Central memory CD4-positive, alpha-beta T cell (primary cell): Measurements from ENCODE around the gene ACYP1.
A peak's percentile ranks its signal among the peaks of the same experiment; 100 is the strongest.
"Not testable (repeated sequence)": the region's sequence is repeated elsewhere in the genome, so short reads cannot be mapped to it uniquely, and the experiment has no call there.

ENCODE experiments used
- DNase-seq: peaks from one replicate; pipeline ENCODE4 v3.0.0; 2022

ACYP1 gene

DNA sequence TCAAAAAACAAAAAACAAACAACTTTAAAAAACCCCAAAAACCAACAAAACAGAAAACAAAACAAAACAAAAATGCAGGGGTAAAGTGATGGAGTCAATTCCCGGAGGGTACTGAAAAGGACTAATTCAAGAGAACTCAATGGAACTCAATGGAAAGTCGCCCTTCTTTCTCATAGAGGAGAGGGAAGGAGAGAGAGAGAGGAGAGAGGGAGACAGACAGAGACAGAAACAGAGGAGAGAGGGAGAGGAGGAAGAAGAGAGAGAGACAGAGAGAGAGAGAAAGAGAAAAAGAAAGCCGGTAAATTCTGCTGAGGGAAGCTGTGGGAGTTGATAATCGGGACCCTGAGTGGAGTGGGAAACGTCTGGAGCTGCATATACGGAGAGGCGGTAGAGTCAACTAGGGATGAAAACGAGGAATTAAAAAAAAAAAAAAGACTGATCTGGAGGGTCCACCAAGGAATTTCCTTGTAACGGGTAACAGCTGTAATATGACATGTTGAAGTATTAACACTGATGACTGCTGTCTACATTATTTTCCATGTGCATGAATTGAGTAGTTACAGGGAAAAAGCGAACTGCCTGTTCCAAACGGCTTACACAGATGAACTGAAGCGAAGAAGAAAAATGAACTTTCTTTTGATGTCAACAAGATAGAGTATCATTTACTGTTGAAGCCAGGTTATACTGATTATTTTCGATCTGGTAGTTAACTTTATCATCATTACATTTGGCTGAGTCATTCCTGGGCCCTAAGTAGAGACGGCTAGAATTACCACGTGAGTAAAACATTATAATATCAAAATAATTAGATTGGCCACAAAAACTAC lies 4.7 kb upstream of the ACYP1 start:
- no peak for DNase-seq

DNA sequence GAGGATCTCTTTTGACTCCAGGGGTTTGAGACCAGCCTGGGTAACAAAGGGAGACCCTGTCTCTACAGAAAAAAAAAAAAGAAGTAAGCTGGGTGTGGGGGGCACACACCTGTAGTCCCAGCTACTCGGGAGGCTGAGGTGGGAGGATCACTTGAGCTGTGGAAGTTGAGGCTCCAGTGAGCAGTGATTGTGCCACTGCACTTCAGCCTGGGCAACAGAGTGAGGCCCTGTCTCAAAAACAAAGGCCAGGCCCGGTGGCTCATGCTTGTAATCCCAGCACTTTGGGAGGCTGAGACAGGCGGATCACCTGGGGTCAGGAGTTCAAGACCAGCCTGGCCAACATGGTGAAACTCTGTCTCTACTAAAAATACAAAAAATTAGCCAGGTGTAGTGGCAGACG lies 3.9 kb upstream of the ACYP1 start:
- not testable (repeated sequence) for DNase-seq

DNA sequence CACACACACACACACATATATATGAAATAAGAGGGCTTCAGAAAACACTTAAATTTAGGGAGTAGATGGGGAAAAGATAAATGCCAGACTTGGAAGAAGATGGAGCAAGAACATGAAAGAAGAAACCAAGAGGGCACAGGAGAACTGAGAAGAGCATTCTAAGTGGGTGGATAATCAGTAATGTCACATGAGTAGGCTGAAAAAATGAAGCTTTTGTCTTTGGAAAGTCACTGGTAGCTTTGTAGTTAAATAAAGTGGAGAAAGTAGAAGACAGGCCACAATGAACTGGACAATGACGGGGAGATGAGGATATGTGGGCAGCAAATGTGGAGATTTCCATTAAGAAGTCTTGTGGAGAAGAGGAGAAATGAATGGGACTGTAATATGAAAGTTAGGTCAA lies 3.4 kb upstream of the ACYP1 start:
- no peak for DNase-seq

DNA sequence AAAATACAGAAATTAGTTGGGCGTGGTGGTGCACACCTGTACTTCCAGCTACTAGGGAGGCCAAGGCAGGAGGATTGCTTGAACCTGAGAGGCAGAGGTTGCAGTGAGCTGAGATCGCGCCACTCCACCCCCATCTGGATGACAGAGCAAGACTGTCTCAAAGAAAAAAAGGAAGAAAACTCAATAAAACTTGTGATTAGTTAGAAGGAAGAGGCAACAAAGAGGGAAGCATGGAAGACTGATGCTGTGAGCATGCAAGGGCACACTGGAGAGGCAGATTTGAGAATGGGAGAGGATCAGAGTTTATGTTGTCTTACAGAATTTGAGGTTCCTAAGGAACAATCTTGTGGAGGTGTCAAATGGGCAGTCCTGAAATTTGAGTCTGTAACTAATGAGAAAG lies 2.9 kb upstream of the ACYP1 start:
- DNase-seq: no peak

DNA sequence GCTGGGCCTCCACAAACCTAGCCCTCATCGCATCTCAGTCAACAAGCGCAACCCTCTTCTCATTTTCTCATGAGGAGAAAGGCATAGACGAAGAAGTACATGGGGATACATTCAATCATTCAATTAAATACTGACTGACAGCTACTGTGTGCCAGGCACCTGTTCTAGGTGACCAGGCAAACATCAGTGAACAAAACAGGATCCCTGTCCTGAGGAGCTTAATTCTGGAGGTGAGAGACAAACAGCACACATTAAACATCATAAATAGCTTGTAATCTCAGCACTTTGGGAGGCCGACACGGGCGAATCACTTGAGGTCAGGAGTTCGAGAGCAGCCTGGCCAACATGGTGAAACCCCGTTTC lies 362 bp upstream of the ACYP1 start:
- DNase-seq: no peak

DNA sequence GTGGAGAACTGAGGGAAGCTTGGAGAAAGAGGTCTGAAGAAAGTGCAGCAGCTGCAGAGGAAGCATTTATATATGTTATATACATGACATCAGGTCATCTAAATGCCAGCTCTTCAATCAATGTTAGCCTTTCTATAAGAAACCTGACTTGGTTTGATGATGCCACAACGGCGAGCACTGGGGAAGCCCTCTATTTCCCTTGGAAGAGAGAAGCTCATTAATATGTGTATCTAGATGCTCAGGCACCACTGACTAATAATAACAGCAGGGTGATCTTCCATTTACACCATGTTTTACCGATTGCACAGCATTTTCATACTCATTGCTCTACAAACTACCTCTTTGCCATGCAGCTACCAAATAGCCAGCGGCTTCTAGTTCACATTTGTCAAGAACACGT lies 811 bp downstream of the ACYP1 start:
- no peak for DNase-seq

DNA sequence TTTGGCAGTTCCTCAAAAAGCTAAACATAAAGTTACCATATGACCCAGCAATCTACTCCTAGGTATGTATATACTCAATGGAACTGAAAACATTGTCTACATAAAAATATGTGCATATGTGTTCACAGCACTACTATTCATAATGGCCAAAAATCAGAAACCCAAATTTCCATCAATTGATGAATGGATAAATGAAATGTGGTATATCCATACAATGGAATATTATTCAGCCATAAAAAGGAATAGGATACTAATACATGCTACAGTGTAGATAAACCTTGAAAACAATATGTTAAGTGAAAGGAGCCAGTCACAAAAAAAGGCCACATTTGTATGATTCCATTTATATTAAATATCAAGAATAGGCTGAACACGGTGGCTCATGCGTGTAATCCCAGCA lies 3.4 kb downstream of the ACYP1 start:
- no peak for DNase-seq

DNA sequence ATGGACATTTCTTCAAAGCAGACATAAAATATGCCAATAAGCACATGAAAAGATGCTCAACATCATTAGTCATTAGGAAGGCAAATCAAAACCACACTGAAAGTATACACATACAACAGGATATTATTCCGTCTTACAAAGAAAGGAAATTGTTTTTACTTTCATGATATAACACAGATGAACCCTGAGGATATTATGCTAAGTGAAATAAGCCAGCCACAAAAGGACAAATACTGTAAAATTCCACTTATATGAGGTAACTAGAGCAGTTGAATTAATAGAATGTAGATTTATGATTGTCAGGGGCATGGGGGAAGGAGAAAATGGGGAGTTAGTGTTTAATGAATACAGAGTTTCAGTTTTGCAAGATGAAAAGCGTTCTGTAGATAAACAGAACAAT lies 4.2 kb downstream of the ACYP1 start:
- no peak for DNase-seq

DNA sequence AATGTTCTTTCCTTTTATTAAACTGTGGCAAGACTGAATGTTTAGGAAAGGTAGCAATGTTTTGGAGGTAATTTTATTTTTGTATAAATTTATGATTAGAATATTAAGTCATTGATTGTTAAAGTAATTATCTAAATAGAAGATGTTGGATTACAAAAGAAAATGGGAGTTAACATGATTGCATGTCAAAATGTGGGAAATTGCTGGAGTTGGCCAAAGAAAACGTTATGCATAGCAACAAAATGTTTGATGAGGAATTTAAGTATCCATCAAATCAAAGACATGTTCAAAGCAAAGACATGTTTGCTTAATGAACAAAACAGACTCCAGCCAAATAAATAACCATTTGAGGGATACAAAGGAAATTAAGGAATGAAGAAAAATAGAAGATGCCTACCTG lies 9.4 kb downstream of the ACYP1 start:
- DNase-seq: no peak

DNA sequence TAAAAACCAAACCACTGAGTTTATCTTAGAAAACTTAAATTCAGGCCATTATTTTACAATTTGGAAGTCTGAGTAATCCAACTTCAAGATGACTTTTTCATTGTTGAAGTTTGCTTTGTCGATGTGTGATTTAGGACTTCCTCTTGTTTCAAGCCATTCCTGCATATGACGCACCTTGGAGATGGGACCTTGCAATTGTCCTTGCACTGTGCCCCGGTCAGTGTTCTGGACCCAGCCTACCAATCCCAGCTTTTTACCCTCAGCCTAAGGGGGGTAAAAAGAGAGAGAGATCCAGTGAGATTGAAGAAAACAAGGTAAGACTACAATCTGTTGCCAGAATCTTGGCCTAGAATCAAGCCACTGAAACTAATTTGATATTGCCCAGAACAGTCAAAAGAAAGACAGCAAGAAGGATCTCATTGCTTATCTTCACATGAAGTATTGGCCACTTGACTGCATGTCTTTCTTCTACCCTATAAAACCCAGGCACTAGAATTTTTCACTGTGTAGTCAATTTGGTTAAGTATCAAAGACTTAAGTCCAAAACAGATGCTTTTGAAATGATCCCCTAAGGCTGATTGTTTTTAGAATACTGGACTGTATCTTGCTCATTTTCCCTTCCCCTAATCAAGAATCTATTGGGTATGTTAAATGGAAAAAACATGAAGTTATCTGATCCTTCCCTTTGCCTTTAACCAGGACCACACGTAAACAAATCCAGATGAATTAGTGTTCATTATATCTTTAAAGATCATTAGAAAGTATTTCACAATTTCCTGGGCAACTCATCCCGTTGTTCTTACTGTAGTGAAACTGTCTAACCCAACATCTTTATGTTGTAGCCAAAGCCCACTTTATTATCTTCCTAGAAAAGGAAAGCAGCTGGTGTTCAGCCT lies 10.2 kb downstream of the ACYP1 start:
- DNase-seq: no peak

DNA sequence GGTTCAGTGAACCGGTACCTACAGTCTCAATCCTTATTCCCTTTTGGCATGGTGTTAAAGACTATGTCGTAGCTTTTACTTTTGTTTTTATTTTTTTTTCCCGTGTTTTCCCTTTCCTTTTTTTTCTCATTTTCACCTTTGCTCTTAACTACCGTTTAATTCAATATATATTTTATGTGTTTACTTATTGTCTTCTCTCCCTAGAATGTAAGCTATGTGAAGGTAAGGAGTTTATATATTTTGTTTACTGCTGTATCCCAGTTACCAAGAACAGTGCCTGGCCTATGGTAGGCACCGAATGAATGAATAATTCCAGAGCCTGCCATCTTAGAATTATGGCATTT lies 12.3 kb downstream of the ACYP1 start:
- no peak for DNase-seq

DNA sequence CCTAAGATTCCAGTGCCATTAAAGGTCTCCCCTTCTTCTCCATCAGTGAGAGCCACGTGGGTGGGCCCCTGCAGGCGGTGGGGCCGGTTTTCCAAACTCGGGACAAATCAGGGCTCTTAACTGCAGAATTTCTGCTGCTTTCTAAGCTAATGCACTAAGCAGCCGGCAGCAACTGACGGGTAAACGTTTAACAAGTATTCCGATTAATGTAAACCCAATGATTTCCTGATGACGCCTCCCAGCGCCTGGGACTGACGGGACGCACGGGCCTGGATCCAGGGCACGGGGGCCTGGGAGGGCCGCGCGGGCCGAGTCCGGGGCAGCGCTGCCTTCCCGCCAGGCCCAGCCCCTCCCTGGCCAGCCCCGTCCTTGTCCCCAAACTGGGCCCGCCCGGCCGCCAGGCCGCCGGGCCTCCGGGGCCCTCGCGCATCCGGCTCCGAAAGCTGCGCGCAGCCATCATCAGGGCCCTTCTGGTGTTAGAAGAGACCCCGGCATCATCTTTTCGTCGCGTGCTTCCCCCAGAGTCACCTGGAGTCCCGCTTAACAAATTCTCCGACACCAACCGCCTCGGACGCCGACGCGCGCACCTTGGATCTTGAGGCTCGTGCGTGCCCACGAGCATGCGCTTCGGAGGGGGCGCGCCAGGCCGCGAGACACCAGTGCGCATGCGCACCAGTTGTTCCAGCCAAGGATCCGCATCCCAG lies 12.8 kb downstream of the ACYP1 start, which contains the start of gene MLH3:
Gene MLH3, minus strand, starts transcription at position 616 of the 704 bp plus-strand sequence. CDS start 1,812 bp downstream, outside the sequence.
- peak; percentile 78 for DNase-seq

DNA sequence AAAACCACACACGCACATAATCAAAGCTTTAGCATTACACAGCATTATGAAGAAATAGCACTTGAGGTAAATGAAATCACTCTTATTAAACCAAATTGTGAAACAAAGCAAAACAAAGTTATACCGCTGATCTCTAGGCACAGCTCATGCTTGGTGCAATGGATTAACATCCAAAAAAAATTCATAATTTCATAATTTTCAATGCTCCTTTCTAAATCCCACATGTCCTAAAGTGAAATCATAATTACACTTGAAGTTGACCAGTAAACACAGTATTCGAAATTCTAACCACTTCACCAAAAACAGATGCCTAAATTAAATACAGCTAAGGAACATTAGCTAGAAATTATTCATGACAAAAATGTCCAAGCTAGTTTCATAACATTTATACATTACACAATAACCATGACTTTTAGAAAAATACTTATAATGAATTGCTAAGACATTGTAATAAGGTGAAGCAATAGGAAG lies 14.1 kb downstream of the ACYP1 start:
- DNase-seq: no peak

DNA sequence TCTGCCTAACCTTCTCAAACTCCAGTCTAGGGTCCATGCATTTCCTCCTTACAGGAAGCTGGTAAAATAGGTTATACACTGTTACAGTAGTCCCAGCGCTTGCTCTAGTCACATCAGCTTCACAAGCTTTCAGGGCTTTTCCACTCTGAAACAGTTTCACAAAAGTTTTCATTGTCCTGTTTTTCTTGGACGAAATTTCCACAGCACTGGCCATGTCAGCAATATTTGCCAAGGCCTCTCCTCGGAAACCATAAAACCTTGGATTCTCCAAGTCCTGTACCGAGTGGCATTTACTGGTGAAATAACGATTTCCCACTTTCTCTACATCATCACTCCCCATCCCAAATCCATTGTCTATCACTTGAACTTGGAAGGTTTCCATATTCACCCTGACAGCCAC lies 14.7 kb downstream of the ACYP1 start:
- no peak for DNase-seq

DNA sequence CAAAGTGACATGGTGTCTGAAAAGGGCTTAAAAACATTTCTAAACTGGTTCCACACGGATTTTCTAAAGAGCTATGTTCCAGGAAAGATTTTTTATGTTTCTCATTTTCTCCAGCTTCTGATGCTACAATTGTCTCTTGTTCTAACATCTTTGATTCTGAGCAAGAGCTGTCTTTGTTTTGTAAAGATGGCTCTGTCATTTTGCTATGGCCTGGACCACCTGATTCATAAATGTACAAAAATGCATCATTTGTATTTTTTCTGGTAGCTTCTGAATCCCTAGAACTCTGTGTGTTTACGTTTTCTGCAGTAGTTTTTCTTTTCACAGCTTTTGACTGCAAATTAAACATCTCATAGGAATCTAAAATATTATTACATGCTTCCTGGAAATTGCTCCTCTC lies 15.7 kb downstream of the ACYP1 start:
- DNase-seq: no peak

DNA sequence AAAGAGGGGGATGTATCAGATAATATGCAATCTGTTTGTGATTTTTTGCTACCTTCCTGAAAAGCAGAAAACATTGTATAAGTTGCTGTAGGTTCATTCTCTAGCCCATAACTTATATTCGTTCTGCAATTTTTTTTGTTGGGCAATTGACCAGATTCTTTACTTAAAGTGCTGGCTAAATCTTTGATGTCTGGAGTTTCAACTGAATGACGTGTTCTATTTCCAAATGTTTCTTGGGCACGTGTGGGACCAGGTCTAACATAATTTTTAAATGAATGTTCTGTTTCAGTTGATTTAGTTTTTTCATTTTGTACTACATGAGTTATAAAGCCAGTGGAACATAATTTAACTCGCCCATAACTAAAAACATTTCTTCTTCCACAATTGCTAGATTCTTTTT lies 16.3 kb downstream of the ACYP1 start:
- DNase-seq: no peak

DNA sequence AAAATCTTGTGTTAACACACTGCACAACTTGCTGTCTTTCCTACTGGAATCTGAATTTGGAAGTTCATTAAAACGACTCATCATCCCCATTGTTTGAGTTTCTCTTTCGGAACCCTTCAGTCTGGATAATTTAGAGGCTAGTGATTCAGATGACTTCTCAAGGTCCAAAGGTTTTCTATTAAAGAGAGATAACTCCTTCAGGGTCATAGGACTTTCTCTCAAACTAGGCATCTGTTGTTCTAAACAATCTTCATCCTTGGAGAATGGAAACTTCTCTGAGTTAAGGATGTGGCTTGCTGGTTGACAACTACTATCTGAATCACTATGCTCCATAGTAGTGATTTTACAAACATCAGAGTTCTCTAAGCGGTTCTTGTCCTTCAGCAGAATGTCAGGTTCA lies 16.9 kb downstream of the ACYP1 start:
- no peak for DNase-seq

DNA sequence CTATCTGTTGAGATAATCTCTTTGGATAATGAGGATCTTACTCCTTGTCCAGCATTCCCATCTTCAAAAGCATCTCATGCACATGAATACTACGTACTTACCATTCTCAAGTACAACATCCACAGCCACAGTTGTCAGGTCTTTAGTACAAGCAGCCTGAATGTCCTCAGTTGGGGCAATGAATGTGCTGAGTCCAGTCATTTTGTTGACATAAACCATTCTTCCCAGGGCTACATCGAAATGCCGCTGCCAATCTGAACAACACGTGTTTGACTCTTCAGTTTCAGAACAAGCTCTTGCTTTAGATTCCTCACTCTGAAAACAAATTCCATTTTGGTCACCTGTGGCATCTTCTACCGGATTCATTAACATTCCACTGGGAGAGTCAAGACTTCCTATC lies 17.5 kb downstream of the ACYP1 start:
- no peak for DNase-seq

DNA sequence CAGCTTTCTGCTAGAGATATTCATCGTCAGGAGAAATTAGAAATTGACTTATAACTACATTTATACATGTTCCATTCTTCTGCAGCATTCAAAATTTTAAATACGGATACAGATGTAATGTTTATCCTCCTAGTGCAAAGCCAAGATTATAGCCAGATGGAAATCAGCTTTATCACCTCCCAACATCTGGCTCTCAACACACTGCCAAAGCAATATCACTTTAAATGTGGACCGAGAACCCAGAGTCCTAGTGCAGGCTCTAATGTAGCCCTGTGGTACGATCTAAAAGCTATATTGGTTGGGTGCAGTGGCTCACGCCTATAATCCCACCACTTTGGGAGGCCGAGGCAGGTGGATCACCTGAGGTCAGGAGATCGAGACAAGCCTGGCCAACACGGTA lies 19.1 kb downstream of the ACYP1 start:
- no peak for DNase-seq

DNA sequence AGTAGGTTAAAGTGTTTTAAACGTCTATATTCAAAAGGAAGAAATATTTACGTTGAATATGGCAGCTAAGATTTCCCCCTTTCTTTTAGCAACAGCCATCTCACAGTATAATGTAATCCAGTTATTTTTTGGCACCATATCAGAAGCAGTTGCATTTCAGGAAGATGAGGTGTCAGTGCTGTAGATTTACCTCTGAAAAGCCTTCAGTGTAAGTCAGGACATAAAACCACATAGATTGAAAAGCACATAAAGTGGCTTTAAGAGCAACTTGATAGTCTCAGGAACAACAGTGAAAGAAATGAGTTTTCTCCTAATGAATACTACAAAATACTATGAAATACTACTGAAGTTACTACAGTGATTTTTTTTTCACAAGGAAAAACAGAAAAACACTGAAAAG lies 19.5 kb downstream of the ACYP1 start:
- no peak for DNase-seq

DNA sequence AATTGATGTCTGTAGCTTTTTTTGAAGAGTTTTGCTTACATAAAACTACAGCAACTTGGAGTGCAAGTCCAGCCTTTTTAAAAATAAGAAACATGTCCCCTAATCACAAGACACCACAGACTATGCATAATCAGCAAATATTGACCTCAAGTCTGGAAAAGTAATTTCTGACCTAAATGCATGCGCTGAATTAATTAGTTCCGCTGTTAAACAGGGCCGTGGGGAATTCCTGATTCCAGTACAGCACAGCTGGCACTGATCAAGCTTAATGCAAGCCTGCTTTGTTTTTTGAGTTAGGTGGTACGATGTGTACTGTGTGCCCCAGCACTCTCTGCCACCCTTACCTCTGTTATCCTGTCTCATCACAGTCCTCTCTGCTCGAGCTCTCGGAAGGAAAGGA lies 21.8 kb downstream of the ACYP1 start:
- no peak for DNase-seq

DNA sequence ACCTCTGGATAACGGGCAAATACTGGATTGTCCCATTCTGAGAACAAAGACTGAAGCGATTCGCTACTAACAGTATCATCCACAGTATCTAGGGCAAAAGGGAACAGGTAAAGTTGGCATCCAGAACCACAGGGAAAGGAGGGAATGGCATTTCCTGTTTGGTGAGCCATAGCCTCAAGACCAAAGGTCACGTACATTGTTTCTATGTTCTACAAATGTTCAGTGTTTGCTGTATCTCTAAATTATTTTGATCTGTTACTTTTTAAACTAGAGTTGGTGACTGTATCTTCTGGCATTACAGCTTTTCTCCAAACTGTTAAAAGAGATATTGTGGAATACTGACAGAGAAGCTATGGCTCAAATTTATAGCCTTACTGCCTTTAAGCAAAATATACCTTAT lies 22.2 kb downstream of the ACYP1 start:
- DNase-seq: no peak

DNA sequence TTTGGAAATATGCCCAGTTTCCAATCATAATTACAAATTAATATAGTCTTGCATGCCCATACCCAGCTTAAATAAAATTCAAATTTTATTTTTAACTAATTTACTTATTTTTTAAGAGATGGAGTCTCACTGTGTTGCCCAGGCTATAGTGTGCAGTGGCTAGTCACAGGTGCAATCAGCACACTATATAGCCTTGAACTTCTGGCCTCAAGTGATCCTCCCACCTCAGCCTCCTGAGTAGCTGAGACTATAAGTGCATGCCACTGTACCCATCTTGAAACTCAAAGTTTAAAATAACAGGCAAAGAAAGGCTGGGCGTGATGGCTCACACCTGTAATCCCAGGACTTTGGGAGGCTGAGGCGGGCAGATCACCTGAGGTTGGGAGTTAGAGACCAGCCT lies 22.9 kb downstream of the ACYP1 start:
- no peak for DNase-seq

DNA sequence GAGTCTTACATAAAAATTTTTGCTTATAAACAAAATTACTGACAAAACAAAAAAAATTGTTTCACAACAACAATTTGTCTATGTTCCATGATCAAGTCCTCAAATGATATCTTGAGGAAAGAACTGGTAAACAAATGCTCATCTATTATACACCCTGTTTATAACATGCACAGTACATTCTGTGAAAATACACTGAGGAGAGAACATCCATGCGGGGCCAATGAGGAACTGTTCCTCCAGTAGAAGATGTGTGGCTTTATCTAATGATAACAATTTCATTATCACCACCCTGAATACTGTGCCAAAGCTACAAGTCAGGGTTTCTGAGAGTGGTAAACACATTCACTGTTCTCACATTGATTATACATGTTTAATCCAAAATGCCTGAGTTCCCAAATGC lies 23.3 kb downstream of the ACYP1 start:
- no peak for DNase-seq
